Fibroblast of mammary gland (primary cell): ENCODE measurements around the gene PIGA.
"Not testable (repeated sequence)": the region's sequence is repeated elsewhere in the genome, so short reads cannot be mapped to it uniquely, and the experiment has no call there.

Experiments used
- DNase-seq: peaks from one replicate; pipeline ENCODE4 v3.0.0-alpha.2; 2010; ENCODE audit warnings: low read depth
- H3K4me3 ChIP-seq: 2 replicates; pipeline ENCODE4 v1.5.1; 2011; ENCODE audit warnings: low read depth, mild to moderate bottlenecking, low read length, moderate library complexity; ENCODE audit not compliant: control insufficient read depth
- TF ChIP-seq, protein P1 (sequence below): conservative IDR thresholded peaks from 2 replicates; pipeline ENCODE4 v1.5.1; 2011; ENCODE audit warnings: low read depth, low read length, inconsistent platforms; ENCODE audit not compliant: control insufficient read depth, insufficient read depth

Gene PIGA

GRCh38 chrX:15292861-15293260, 42.5 kb downstream of the PIGA start:
- H3K4me3 ChIP-seq: no peak overlapping the region
- DNase-seq: no peak
- TF ChIP-seq, protein P1, sequence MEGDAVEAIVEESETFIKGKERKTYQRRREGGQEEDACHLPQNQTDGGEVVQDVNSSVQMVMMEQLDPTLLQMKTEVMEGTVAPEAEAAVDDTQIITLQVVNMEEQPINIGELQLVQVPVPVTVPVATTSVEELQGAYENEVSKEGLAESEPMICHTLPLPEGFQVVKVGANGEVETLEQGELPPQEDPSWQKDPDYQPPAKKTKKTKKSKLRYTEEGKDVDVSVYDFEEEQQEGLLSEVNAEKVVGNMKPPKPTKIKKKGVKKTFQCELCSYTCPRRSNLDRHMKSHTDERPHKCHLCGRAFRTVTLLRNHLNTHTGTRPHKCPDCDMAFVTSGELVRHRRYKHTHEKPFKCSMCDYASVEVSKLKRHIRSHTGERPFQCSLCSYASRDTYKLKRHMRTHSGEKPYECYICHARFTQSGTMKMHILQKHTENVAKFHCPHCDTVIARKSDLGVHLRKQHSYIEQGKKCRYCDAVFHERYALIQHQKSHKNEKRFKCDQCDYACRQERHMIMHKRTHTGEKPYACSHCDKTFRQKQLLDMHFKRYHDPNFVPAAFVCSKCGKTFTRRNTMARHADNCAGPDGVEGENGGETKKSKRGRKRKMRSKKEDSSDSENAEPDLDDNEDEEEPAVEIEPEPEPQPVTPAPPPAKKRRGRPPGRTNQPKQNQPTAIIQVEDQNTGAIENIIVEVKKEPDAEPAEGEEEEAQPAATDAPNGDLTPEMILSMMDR: no peak

GRCh38 chrX:15277604-15278003, 57.7 kb downstream of the PIGA start:
- H3K4me3 ChIP-seq: no peak overlapping the region
- DNase-seq: no peak
- TF ChIP-seq, protein P1: no peak

DNA sequence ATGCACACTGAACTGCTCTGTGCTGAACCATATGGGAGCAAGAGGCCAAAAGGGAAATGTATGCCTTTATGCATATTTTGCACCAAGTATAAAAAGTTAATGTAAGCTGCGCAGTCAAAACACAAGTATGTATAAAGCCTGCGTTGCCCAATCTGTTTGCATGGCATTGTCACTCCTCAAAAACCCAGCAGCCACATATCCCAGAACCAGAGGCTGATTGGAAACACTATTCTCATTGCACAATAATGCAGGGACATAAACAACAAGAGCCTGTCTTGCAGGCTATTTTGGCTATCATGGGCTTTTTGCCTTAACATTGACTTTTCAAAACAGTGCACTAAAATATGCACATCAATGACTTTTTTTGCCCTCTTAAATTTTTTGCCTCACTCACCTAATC, 60.4 kb downstream of the PIGA start:
- no peak overlapping the region for H3K4me3 ChIP-seq
- DNase-seq: no peak
- TF ChIP-seq, protein P1: no peak

DNA sequence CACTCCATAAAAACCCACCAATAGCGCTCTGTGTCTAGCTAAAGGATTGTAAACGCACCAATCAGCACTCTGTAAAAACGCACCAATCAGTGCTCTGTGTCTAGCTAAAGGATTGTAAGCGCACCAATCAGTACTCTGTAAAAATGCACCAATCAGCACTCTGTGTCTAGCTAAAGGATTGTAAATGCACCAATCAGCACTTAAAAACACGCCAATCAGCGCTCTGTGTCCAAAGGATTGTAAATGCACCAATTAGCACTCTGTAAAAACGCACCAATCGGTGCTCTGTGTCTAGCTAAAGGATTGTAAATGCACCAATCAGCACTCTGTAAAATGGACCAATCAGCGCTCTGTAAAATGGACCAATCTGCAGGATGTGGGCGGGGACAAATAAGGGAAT, 62.0 kb downstream of the PIGA start:
- DNase-seq, H3K4me3 ChIP-seq: not testable (repeated sequence)

DNA sequence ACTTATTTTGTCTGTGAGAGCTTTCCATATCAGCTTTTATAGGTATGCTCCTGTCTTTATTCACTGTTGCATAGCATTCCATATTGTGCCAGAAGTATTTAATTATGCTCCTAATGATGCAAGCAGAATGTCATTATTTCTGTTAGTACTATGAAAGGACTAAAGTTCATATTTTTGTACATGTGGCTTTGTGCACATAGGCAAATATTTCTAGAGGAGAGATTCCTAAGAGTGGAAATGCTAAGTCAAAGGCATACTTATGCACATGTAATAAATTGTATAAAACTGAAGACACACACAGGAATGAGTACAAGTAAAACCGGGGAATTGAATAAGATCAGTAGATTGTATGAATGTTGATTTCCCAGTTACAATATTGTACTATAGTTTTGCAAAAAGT, 63.6 kb downstream of the PIGA start:
- DNase-seq: no peak
- no peak overlapping the region for H3K4me3 ChIP-seq
- TF ChIP-seq, protein P1: no peak

- TF ChIP-seq, protein P1: no peak
Measured at GRCh38 chrX:15269618-15270521, 65.5 kb downstream of the PIGA start, which contains the start of gene ASB9. Gene ASB9 (minus strand): TSS chrX:15270083. CDS start chrX:15269874, 209 bp downstream.

More at GRCh38 chrX:15269618-15270521, 65.5 kb downstream of the PIGA start, which contains the start of gene ASB9:
- H3K4me3 ChIP-seq: peak within 1 kb of the TSS; percentile 16
- peak; percentile 79 for DNase-seq
